Measurements from ENCODE around the gene UBFD1. TPM values are rescaled to one million over a fixed set of nuclear protein-coding genes. Genes with fewer than 3 reads are reported as not detected.
"Not testable (repeated sequence)": the region's sequence is repeated elsewhere in the genome, so short reads cannot be mapped to it uniquely, and the experiment has no call there.

UBFD1 gene
- total and polyA plus RNA-seq, 5 donors = 20.3 to 69.5 (median 54.7) TPM

DNA sequence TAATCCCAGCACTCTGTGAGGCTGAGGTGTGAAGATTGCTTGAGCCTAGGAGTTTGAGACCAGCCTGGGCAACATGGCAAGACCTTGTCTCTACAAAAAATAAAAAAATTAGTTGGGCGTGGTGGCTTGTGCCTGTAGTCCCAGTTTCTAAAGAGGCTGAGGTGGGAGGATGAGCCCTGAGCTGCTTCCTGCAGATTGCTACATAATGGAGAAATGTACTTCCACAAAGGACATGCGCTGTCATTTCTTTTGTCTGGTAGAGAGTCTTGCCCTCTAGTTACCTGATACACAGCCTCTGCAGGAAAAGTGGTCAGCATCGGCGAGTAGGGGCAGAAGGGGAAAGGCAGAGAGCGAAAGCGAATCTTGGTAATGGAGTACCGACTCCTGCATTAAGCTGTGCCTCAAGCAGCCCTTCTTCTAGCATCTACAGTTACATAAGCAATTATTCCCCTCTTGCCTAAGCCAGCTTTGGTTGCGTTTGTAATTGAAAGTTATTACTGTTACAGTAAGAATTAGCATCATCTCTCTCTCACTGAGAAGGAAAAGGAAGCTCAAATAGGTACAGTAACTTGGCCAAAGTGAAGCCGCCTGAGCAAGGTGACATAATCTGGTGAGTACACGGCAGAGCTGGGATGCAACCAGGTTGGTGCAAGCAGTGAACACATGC, 28.8 kb upstream of the UBFD1 start:
- Histone ChIP-seq H3K9me3 (ENCODE audit: control insufficient read depth, low read length) (no peaks in the 10 kb centered on the region), H3K27me3 (ENCODE audit: control insufficient read depth, insufficient read depth) (no peaks in the 10 kb centered on the region), H3K27ac (ENCODE audit: low read length) (no peak overlapping the region), H3K4me3 (ENCODE audit: low read length) (no peak overlapping the region), H3K4me1 (ENCODE audit: control insufficient read depth, insufficient read depth, low read length) (no peaks in the 10 kb centered on the region)
- intact Hi-C loops (cut with DNase I) = no loop called here
- WGBS = 94% methylated on average over 10 of the region's 10 CpGs
- no peak for ATAC-seq
- DNase-seq = no peak

DNA sequence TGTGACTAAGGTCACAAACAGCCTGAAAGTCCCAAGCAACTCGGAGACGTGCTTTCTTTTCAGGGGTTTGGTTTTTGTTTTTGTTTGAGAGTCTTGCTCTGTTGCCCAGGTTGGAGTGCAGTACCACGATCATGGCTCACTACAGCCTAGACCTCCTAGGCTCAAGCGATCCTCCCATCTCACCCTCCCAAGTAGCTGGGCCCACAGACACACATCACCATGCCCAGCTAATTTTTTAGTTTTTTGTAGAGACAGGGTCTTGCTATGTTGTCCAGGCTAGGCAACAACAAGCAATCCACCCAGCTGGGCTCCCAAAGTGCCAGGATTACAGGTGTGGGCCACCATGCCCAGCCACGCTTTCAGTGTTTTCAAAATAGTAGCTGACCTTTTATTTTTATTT, 27.5 kb upstream of the UBFD1 start:
- DNase-seq (no peak), ATAC-seq (no peak)
- H3K4me1 ChIP-seq (ENCODE audit: control insufficient read depth, insufficient read depth, low read length) = no peaks in the 10 kb centered on the region
- no peaks in the 10 kb centered on the region for H3K9me3 ChIP-seq (ENCODE audit: control insufficient read depth, low read length)
- intact Hi-C loops (cut with DNase I) = no loop called here
- H3K27me3 ChIP-seq (ENCODE audit: control insufficient read depth, insufficient read depth) = no peaks in the 10 kb centered on the region
- no peak overlapping the region for H3K4me3 ChIP-seq (ENCODE audit: low read length)
- WGBS = 91% methylated on average over 5 of the region's 5 CpGs
- no peak overlapping the region for H3K27ac ChIP-seq (ENCODE audit: low read length)

GRCh38 chr16:23532448-23532847, 25.1 kb upstream of the UBFD1 start:
- ATAC-seq (no peak), DNase-seq (no peak)
- Histone ChIP-seq H3K4me1 (ENCODE audit: control insufficient read depth, insufficient read depth, low read length) (no peaks in the 10 kb centered on the region), H3K4me3 (ENCODE audit: low read length) (no peak overlapping the region), H3K27me3 (ENCODE audit: control insufficient read depth, insufficient read depth) (no peaks in the 10 kb centered on the region), H3K9me3 (ENCODE audit: control insufficient read depth, low read length) (no peaks in the 10 kb centered on the region), H3K27ac (ENCODE audit: low read length) (no peak overlapping the region)
- 100% methylated on average over 1 of the region's 1 CpG for whole genome bisulfite sequencing
- intact Hi-C loops (cut with DNase I) = no loop called here

DNA sequence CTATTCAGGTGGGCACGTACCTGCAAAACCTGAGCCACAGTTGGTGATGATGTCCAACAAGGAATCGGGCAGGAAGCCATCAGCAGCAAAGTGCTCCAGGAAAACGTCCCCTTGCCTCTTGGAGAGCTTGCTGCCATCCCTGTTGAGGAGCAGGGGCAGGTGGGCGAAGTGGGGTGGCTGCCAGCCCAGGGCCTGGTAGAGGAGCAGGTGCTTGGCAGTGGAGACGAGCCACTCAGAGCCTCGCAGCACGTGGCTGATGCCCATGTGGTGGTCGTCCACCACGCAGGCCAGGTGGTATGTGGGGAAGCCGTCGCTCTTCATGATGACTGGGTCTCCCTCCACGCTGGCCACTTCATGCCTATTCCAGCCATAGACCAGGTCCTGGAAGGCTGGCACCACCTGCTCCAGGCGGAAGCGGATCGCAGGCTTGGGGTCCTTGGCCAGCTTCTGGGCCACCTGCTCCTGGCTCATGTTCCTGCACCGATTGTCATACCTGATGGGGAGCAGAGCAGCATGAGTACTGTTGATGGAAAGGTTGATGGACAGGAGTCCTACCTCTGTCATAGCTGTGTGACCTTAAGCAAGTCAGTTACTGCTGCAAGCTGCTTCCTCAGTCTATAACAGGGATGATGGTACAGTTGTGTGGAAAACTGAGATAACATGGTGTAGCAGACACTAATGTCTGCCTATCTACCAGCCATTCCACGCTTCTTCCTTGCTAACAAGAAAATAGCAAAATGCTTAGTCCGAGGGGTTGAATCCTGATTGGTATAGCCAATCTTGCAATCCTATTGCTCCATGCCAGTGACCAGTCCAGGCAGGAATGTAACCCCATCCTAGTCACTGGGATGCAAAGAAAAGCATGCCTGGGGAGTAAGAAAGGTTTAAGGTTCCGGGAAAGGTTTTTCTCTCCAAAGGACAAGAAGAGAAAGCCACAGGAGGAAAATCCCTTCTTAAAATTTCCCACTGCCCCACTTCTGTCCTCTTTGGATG, 22.4 kb upstream of the UBFD1 start:
- ATAC-seq = peak in 1 of 2 donors; percentile 23
- Histone ChIP-seq H3K4me1 (ENCODE audit: control insufficient read depth, insufficient read depth, low read length) (no peaks in the 10 kb centered on the region), H3K9me3 (ENCODE audit: control insufficient read depth, low read length) (no peaks in the 10 kb centered on the region), H3K27me3 (ENCODE audit: control insufficient read depth, insufficient read depth) (no peaks in the 10 kb centered on the region), H3K27ac (ENCODE audit: low read length) (no peak overlapping the region), H3K4me3 (ENCODE audit: low read length) (no peak overlapping the region)
- WGBS = 96% methylated on average over 19 of the region's 19 CpGs
- DNase-seq = no peak
- intact Hi-C loops (cut with DNase I) = no loop called here

- ATAC-seq (no peak), DNase-seq (no peak)
- intact Hi-C loops (cut with DNase I) = no loop called here
- Histone ChIP-seq H3K27ac (ENCODE audit: low read length) (no peak overlapping the region), H3K4me1 (ENCODE audit: control insufficient read depth, insufficient read depth, low read length) (no peaks in the 10 kb centered on the region), H3K27me3 (ENCODE audit: control insufficient read depth, insufficient read depth) (no peaks in the 10 kb centered on the region), H3K9me3 (ENCODE audit: control insufficient read depth, low read length) (no peaks in the 10 kb centered on the region), H3K4me3 (ENCODE audit: low read length) (no peak overlapping the region)
- 86% methylated on average over 2 of the region's 2 CpGs for WGBS
These were observed 21.6 kb upstream of the UBFD1 start for GRCh38 chr16:23535901-23536300.

GRCh38 chr16:23537390-23537789, 20.1 kb upstream of the UBFD1 start:
- WGBS = 76% methylated on average over 3 of the region's 3 CpGs
- DNase-seq (no peak), ATAC-seq (no peak)
- no peaks in the 10 kb centered on the region for H3K9me3 ChIP-seq (ENCODE audit: control insufficient read depth, low read length)
- no peak overlapping the region for H3K4me3 ChIP-seq (ENCODE audit: low read length)
- intact Hi-C loops (cut with DNase I) = no loop called here
- H3K27me3 ChIP-seq (ENCODE audit: control insufficient read depth, insufficient read depth) = no peaks in the 10 kb centered on the region
- no peaks in the 10 kb centered on the region for H3K4me1 ChIP-seq (ENCODE audit: control insufficient read depth, insufficient read depth, low read length)
- H3K27ac ChIP-seq (ENCODE audit: low read length) = no peak overlapping the region

DNA sequence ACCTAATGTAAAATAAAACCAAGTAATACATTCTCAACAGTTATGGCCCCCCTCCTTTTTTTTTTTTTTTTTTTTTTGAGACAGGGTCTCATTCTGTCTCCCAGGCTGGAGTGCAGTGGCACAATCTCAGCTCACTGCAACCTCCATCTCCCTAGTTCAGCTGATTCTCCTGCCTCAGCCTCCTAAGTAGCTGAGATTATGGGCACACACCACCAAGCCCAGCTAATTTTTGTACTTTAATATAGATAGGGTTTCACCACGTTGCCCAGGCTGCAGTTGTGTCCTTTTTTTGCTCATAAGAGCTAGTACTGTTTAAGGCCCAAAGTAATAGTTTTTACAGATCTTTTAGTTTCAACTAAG, 18.6 kb upstream of the UBFD1 start:
- WGBS = 93% methylated on average over 1 of the region's 1 CpG
- H3K4me1 ChIP-seq (ENCODE audit: control insufficient read depth, insufficient read depth, low read length) = no peaks in the 10 kb centered on the region
- intact Hi-C loops (cut with DNase I) = no loop called here
- no peaks in the 10 kb centered on the region for H3K9me3 ChIP-seq (ENCODE audit: control insufficient read depth, low read length)
- ATAC-seq (no peak), DNase-seq (no peak)
- H3K27me3 ChIP-seq (ENCODE audit: control insufficient read depth, insufficient read depth) = no peaks in the 10 kb centered on the region
- no peak overlapping the region for H3K4me3 ChIP-seq (ENCODE audit: low read length)
- no peak overlapping the region for H3K27ac ChIP-seq (ENCODE audit: low read length)

- H3K27me3 ChIP-seq (ENCODE audit: control insufficient read depth, insufficient read depth) = no peaks in the 10 kb centered on the region
- no peaks in the 10 kb centered on the region for H3K4me1 ChIP-seq (ENCODE audit: control insufficient read depth, insufficient read depth, low read length)
- H3K27ac ChIP-seq (ENCODE audit: low read length) = no peak overlapping the region
- ATAC-seq (no peak), DNase-seq (no peak)
- H3K9me3 ChIP-seq (ENCODE audit: control insufficient read depth, low read length) = no peaks in the 10 kb centered on the region
- intact Hi-C loops (cut with DNase I) = no loop called here
- WGBS = 95% methylated on average over 11 of the region's 11 CpGs
- H3K4me3 ChIP-seq (ENCODE audit: low read length) = no peak overlapping the region
These were observed 17.3 kb upstream of the UBFD1 start for GRCh38 chr16:23539984-23540816.

DNA sequence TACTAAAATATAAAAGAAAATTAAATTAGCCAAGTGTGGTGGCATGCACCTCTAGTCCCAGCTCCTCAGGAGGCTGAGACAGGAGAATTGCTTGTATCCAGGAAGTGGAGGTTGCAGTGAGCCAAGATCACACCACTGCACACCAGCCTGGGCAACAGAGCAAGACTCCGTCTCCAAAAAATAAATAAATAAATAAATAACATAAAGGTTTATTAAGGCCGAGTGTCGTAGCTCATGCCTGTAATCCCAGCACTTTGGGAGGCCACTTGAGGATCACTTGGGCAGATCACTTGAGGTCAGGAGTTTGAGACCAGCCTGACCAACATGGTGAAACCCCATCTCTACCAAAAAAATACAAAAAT, 16.7 kb upstream of the UBFD1 start:
- H3K27ac ChIP-seq (ENCODE audit: low read length); ATAC-seq; H3K4me3 ChIP-seq (ENCODE audit: low read length); DNase-seq; intact Hi-C loops (cut with DNase I); H3K9me3 ChIP-seq (ENCODE audit: control insufficient read depth, low read length); H3K4me1 ChIP-seq (ENCODE audit: control insufficient read depth, insufficient read depth, low read length); H3K27me3 ChIP-seq (ENCODE audit: control insufficient read depth, insufficient read depth): not testable (repeated sequence)
- 93% methylated on average over 3 of the region's 3 CpGs for WGBS

DNA sequence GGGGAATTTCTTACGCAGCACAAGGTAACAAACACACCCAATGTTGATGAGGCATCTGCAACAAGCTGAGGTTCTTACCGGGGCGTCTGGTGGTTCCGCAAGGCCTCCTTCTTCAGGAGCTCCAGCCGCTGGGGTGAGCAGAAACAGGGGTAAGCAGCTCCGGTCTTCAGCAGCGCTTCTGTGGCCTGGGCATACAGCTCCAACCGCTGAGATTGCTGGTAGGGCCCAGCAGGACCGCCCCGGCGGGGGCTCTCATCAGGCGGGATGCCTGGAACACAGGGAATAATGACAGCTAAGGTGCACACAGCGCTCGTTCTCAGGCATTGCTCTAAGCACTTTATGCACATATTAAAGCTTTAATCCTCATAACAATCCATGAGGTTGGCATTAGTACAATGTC, 13.1 kb upstream of the UBFD1 start:
- DNase-seq (no peak), ATAC-seq (no peak)
- H3K27ac ChIP-seq (ENCODE audit: low read length) = no peak overlapping the region
- H3K9me3 ChIP-seq (ENCODE audit: control insufficient read depth, low read length) = no peaks in the 10 kb centered on the region
- no peak overlapping the region for H3K4me3 ChIP-seq (ENCODE audit: low read length)
- intact Hi-C loops (cut with DNase I) = no loop called here
- H3K4me1 ChIP-seq (ENCODE audit: control insufficient read depth, insufficient read depth, low read length) = no peaks in the 10 kb centered on the region
- no peaks in the 10 kb centered on the region for H3K27me3 ChIP-seq (ENCODE audit: control insufficient read depth, insufficient read depth)
- 94% methylated on average over 14 of the region's 14 CpGs for WGBS

DNA sequence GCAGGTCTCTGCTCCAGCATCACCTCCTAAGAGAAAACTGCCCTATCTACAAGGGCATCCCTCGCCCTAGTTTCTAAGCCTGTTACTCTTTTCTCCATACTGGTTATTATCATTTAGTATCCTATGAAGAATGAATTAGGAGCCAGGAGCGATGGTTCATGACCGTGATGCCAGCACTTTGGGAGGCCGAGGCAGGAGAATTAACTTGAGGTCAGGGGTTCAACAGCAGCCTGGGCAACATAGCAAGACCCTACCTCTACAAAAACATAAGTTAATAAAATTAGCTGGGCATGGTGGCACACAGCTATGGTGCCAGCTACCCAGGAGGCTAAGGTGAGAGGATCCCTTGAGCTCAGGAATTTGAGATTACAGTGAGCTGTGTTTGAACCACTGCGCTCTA, 7.6 kb upstream of the UBFD1 start:
- Histone ChIP-seq H3K27ac (ENCODE audit: low read length) (no peak overlapping the region), H3K27me3 (ENCODE audit: control insufficient read depth, insufficient read depth) (no peaks in the 10 kb centered on the region), H3K4me1 (ENCODE audit: control insufficient read depth, insufficient read depth, low read length) (no peaks in the 10 kb centered on the region), H3K4me3 (ENCODE audit: low read length) (no peak overlapping the region), H3K9me3 (ENCODE audit: control insufficient read depth, low read length) (no peaks in the 10 kb centered on the region)
- ATAC-seq (no peak), DNase-seq (no peak)
- intact Hi-C loops (cut with DNase I) = no loop called here
- 98% methylated on average over 5 of the region's 5 CpGs for WGBS

Measured in right cardiac atrium (tissue), 5 donors.